Measurements from ENCODE around the gene STX18.
"Not testable (repeated sequence)": the region's sequence is repeated elsewhere in the genome, so short reads cannot be mapped to it uniquely, and the experiment has no call there.

STX18 gene

GRCh38 chr4:4438891-4439290, 103.0 kb downstream of the STX18 start:
- DNase-seq (ENCODE audit: low read depth in 2 of 2), result no peak

GRCh38 chr4:4437798-4438470, 103.9 kb downstream of the STX18 start:
- no peak for DNase-seq (ENCODE audit: low read depth in 2 of 2)

GRCh38 chr4:4436244-4436823, 105.5 kb downstream of the STX18 start:
- no peak for DNase-seq (ENCODE audit: low read depth in 2 of 2)

DNA sequence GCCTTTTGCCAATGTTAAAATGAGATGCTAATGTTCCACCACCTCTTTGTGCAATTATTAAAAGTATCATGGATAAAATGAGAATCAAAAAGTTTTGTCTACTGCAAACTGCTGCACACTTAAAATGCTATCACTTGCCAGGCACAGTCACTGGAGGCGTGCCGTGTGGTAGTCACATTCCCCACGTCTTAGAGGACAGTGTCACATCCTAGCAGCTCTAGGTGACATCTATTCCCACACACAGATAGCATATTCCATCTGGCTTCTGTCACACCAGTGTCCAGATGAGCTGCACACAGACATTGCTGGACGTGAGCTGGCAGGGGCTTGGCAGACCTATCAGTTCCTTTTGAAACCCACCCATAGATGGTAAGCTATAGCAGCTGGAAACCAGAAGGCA, 107.9 kb downstream of the STX18 start:
- DNase-seq (ENCODE audit: low read depth in 2 of 2), result no peak

- no peak for DNase-seq (ENCODE audit: low read depth in 2 of 2)
Observed at GRCh38 chr4:4432341-4433125, 109.3 kb downstream of the STX18 start.

DNA sequence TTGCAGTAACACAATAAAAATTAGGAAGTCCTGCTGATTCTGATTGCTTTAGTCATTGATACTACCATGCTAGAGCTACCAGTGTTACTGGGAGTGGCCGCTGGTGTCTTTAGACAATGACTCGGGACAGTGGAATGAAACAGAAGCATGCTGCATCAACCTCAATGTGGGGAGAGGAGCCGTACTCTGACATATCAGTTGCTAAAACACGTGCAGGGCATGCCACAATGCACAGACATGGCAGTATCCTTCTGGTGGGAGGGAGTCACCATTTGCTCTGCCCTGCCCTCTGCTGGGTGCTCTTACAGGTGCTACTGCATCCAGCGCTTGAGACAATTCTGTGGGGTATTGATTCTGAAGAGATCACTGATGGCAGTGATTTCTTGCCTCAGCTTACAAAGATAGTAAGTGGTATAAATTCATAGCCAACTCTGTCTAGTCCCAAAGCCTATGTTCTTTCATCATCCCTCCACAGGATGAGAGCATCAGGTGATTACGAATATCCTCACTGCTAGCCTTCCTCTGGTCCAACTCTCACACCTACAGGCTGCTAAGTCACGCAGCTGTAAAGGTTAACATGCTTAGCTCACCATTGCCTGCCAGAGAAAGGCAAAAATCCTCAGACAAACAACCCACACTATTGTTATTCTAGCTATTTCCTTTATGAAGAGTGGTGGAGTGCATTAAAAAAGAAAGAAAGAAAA, 111.2 kb downstream of the STX18 start:
- peak; percentile 69 for DNase-seq (ENCODE audit: low read depth in 2 of 2)

DNA sequence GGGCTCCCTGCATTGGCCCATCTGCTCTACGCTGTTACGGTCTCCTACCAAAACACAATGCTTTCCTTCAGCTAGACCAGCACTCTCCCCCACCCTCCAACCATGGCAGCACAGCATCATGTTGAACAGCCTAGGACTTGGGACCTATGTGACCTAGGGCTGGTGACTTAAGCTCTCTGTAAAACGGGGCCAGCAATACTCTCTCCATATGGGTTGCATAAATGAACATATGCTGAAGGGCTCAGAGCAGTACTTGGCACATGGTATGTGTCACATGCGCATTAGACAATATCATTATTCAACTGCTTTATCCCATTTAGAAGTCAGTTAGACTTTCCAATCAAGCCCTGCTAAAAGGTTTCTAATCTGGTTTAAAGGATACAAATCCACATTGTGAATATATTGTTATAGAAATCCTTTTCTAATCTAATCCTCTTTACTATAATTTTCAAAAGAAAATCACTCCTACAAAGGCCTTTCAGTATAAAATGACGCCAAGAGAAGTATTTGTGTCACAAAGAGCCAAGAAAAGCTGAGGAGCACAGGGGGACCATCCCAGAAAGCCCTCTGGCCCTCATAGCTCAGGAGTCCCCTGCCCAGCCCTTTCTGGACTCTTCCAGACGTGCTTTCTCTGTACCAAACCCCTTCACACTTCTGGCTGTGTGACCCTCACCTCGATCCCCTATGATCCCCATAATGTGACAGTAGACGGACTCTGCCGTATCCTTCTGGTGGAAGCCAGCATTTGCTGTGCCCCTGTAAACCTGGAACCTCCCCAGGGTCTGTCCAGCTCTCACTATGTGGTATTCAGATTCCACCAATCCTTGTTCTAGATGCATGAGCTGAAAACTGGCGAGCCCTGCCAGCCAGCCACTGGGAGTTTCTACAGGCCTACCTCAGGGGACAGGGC, 112.6 kb downstream of the STX18 start:
- no peak for DNase-seq (ENCODE audit: low read depth in 2 of 2)

- DNase-seq (ENCODE audit: low read depth in 2 of 2), result no peak
Observed at GRCh38 chr4:4427886-4428285, 114.0 kb downstream of the STX18 start.

GRCh38 chr4:4427121-4427870, 114.6 kb downstream of the STX18 start:
- no peak for DNase-seq (ENCODE audit: low read depth in 2 of 2)

DNA sequence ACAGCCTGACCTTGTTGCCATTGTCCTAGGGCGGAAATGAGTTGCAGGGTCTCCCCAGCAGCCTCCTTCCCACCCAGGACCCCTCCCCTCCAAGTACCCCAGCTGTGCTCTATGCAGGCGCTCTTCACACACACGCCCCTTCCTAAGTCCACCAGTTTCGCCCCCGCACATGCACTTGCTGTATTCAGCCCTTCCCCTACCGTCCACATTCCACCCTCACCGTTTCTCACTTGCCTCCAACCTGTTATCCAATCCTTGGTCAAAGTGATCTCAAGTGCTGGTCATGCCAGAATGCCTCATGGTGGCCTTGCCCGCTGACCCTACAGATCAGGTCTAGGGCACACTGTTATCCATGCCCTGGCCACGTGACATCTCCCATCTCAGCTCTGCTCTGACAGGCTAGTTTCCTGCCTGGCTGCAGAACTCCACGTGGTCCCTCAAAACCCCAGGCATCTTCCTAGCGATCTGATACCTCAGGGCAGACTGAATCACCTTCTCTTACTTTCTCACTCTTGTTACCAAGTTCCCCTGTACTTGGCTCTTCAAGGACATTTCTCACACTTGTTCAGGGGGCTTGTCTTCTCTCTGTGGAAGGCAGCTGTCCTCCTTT, 115.2 kb downstream of the STX18 start:
- no peak for DNase-seq (ENCODE audit: low read depth in 2 of 2)

- DNase-seq (ENCODE audit: low read depth in 2 of 2), result no peak
Observed at GRCh38 chr4:4425696-4426095, 116.2 kb downstream of the STX18 start.

- no peak for DNase-seq (ENCODE audit: low read depth in 2 of 2)
Observed at GRCh38 chr4:4425119-4425690, 116.6 kb downstream of the STX18 start.

DNA sequence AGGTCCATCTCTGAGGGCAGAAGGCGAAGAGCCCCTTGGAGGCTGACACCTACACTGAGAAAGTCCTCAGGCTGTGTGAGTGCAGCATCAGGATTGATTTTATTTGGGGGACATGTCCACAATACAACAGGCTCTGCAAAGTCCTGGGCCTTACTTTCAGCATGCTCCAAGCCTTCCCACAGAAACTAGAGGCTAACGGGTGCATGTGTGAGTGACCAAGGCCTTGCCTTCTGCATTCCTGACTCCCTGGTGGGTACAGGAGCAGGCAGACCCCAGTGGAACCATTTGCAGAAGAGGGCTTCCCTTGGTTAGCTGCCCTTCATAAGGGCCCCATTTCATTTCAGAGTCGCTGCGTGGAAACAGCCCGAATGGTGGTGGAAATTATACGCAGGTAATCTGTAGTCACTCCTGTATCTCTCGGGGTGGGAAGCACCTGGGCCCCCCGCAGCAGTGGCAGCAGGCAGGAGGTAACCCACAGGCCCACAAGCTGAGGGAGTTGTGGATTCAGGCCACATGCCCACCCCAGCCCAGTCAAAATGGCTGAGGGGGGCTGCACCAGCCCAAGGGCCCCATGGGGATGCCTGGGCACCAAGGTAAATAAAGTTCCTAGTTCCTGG, 117.2 kb downstream of the STX18 start:
- no peak for DNase-seq (ENCODE audit: low read depth in 2 of 2)

GRCh38 chr4:4423706-4424498, 117.9 kb downstream of the STX18 start:
- DNase-seq (ENCODE audit: low read depth in 2 of 2), result no peak

DNA sequence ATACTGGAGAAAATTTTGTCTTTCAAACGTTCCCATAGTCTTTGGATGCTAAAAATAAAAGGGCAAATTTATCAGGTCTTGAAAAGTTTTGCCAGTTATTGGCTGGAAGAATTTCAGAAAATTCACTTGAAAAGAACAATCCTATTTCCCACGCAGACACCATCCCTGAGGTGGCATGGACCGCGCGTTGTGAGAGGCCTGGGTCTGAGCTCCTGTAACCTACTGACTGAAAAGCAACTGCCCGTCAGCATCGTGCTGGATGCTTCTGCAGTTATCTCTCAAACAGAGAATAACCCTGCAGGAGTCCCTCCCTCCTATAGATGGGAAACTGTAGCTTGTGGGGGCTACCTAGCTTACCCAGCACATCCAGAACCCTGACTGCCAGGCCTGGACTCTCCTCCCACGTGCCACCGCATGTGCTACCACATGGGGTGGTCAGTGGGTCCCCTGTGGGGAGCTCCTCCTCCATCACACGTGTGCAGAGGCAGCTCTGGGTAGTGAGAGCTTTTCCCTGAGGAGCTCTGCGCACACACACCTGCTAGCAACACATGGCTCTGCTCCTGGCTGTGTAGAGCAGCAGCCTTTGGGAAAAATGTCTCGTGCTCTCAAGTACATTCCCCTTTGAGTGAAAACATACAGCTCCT, 118.9 kb downstream of the STX18 start:
- DNase-seq (ENCODE audit: low read depth in 2 of 2), result no peak

- not testable (repeated sequence) for DNase-seq (ENCODE audit: low read depth in 2 of 2)
Observed at GRCh38 chr4:4422117-4422516, 119.7 kb downstream of the STX18 start.

DNA sequence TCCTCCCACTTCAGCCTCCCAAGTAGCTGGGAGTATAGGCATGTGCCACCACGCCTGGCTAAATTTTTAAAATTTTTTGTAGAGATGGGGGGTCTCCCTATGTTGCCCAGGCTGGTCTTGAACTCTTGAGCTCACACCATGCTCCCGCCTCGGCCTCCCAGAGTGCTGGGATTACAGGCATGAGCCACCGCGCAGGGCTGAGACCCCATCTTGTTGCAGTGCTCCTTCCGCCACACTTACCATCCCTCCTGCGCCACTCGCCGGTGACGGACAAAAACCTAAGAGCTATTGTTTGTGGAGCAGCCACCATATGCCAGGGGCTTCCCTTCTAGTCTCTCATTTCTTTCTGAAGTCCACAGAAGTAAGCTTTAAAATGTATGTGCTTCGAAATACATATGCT, 120.5 kb downstream of the STX18 start:
- DNase-seq (ENCODE audit: low read depth in 2 of 2), result no peak

- no peak for DNase-seq (ENCODE audit: low read depth in 2 of 2)
Observed at GRCh38 chr4:4420421-4420820, 121.4 kb downstream of the STX18 start.

Data from fibroblast of skin of left quadriceps (primary cell).